CD14-positive monocyte (primary cell): ENCODE results near the gene KCNG2. TPM values are rescaled to one million over a fixed set of nuclear protein-coding genes. Genes with fewer than 3 reads are reported as not detected.

Experiments used
- DNase-seq, 3 donors: peaks; one replicate each; pipeline ENCODE4 v3.0.0-alpha.2; 2011 to 2022
- H2AFZ ChIP-seq: 2 replicates; pipeline ENCODE4 v1.6.0; 2012; ENCODE audit warnings: mild to moderate bottlenecking, low read depth, low read length, inconsistent platforms; ENCODE audit not compliant: insufficient read depth, poor library complexity, severe bottlenecking
- H3K27ac ChIP-seq, 2 donors: 1 replicate in 1 of 2; 2 replicates in 1 of 2; pipeline ENCODE4 v1.5.1; 2012 to 2013; ENCODE audit warnings: low read length in 2 of 2, control low read depth in 1 of 2, inconsistent platforms in 1 of 2, low read depth in 1 of 2, mild to moderate bottlenecking in 1 of 2
- H3K27me3 ChIP-seq, 2 donors: one replicate each; pipeline versions ENCODE4 v1.6.0 to v1.6.1; 2011 to 2013; ENCODE audit warnings: low read length in 2 of 2; ENCODE audit not compliant: control insufficient read depth in 2 of 2, insufficient read depth in 2 of 2
- H3K36me3 ChIP-seq, 2 donors: replicated peaks in 1 of 2; 1 replicate in 1 of 2; 2 replicates in 1 of 2; pipeline versions ENCODE4 v1.5.1 to v1.6.1; 2012 to 2013; ENCODE audit warnings: low read length in 2 of 2, control low read depth in 1 of 2, inconsistent platforms in 1 of 2, mild to moderate bottlenecking in 1 of 2; ENCODE audit not compliant: insufficient read depth in 2 of 2, control insufficient read depth in 1 of 2
- H3K4me1 ChIP-seq, 2 donors: 1 replicate in 1 of 2; 2 replicates in 1 of 2; pipeline versions ENCODE4 v1.5.1 to v1.6.1; 2012 to 2013; ENCODE audit warnings: low read length in 2 of 2, control low read depth in 1 of 2, inconsistent platforms in 1 of 2, mild to moderate bottlenecking in 1 of 2, moderate library complexity in 1 of 2; ENCODE audit not compliant: insufficient read depth in 2 of 2, control insufficient read depth in 1 of 2
- H3K4me2 ChIP-seq: replicated peaks from 2 replicates; pipeline ENCODE3; 2012; ENCODE audit warnings: low read length, moderate library complexity, mild to moderate bottlenecking; ENCODE audit not compliant: poor library complexity, severe bottlenecking; ENCODE audit errors: extremely low read depth
- H3K4me3 ChIP-seq, 3 experiments: fragments of 200-600 bp in 1 of 3; sonication (generic) in 1 of 3; replicated peaks in 1 of 3; 1 replicate in 2 of 3; 2 replicates in 1 of 3; pipeline ENCODE4 v1.5.1; 2011 to 2013; ENCODE audit warnings: low read length in 3 of 3, mild to moderate bottlenecking in 3 of 3, control low read depth in 2 of 3, low read depth in 2 of 3, inconsistent platforms in 1 of 3, moderate library complexity in 1 of 3
- H3K79me2 ChIP-seq: 2 replicates; pipeline ENCODE4 v1.6.0; 2012; ENCODE audit warnings: mild to moderate bottlenecking, control low read depth, inconsistent platforms, low read length, moderate library complexity; ENCODE audit not compliant: insufficient read depth
- H3K9ac ChIP-seq: 2 replicates; pipeline ENCODE4 v1.6.0; 2017; ENCODE audit warnings: low read length, mild to moderate bottlenecking; ENCODE audit not compliant: insufficient read depth, poor library complexity, severe bottlenecking
- H3K9me3 ChIP-seq, 2 donors: replicated peaks in 1 of 2; 1 replicate in 1 of 2; 2 replicates in 1 of 2; pipeline versions ENCODE4 v1.5.1 to v1.6.1; 2012 to 2013; ENCODE audit warnings: low read length in 2 of 2, control low read depth in 1 of 2; ENCODE audit not compliant: control insufficient read depth in 1 of 2, insufficient read depth in 1 of 2
- H4K20me1 ChIP-seq: 2 replicates; pipeline ENCODE4 v1.6.0; 2012; ENCODE audit warnings: mild to moderate bottlenecking, low read length, control low read depth, moderate library complexity; ENCODE audit not compliant: insufficient read depth
- H3K27ac Mint-ChIP-seq, 7 donors: one replicate each; pipeline ENCODE4 v1.8.0; 2020; ENCODE audit warnings: mild to moderate bottlenecking in 7 of 7, mixed read lengths in 7 of 7, moderate library complexity in 6 of 7, inconsistent platforms in 2 of 7
- H3K27me3 Mint-ChIP-seq, 3 donors: one replicate each; pipeline ENCODE4 v1.8.0; 2021 to 2022; ENCODE audit warnings: low read depth in 3 of 3, mild to moderate bottlenecking in 3 of 3, mixed read lengths in 3 of 3, moderate library complexity in 3 of 3, inconsistent platforms in 1 of 3
- H3K36me3 Mint-ChIP-seq, 2 donors: one replicate each; pipeline ENCODE4 v1.8.0; 2020; ENCODE audit warnings: mixed read lengths in 2 of 2, inconsistent platforms in 1 of 2, mild to moderate bottlenecking in 1 of 2
- H3K4me1 Mint-ChIP-seq: one replicate; pipeline ENCODE4 v1.8.0; 2020; ENCODE audit warnings: mild to moderate bottlenecking, mixed read lengths
- H3K4me3 Mint-ChIP-seq, 2 donors: one replicate each; pipeline ENCODE4 v1.8.0; 2020; ENCODE audit warnings: mild to moderate bottlenecking in 2 of 2, mixed read lengths in 2 of 2, moderate library complexity in 1 of 2
- H3K9me3 Mint-ChIP-seq, 7 donors: one replicate each; pipeline ENCODE4 v1.8.0; 2020 to 2022; ENCODE audit warnings: mixed read lengths in 7 of 7, mild to moderate bottlenecking in 6 of 7, moderate library complexity in 6 of 7, inconsistent platforms in 2 of 7
- CTCF ChIP-seq: fragments of 200-600 bp; IDR thresholded peaks from one replicate; pipeline ENCODE4 v1.8.0; 2022; ENCODE audit warnings: antibody characterized with exemption, mild to moderate bottlenecking
- WGBS: methylation state at CpG from one replicate; pipeline ENCODE4 v1.1.5; 2013; ENCODE audit warnings: missing lambda C conversion rate; ENCODE audit not compliant: insufficient coverage; 5-methylcytosine and 5-hydroxymethylcytosine counted together
- intact Hi-C, 2 donors: fragments of 100-400 bp; cut with micrococcal nuclease; formaldehyde crosslinking; loops; one replicate each; pipeline versions ENCODE4 v1.15.0 to v1.15.1; 2023
- polyA plus RNA-seq, 3 donors: library from polyadenylated mRNA; depleted of rRNA in 1 of 3; unstranded in 2 of 3; stranded (reverse) in 1 of 3; fragments of 300-500 nt in 2 of 3; fragments of >200 nt in 1 of 3; fragmentation: Illumina TruSeq in 2 of 3; gene quantifications; 1 replicate in 2 of 3; 2 replicates in 1 of 3; pipeline ENCODE4 v1.2.3, GENCODE V29; 2012 to 2021

Gene KCNG2
- polyA plus RNA-seq, 3 donors: 0.04 TPM; not detected in 2

GRCh38 chr18:79875931-79876461, 78.3 kb downstream of the KCNG2 start:
- Histone ChIP-seq H3K4me2 (no peak overlapping the region), H3K4me3 (no peak overlapping the region), H3K79me2 (no peaks in the 10 kb centered on the region), H3K9ac (no peak overlapping the region), H3K27me3 (no peaks in the 10 kb centered on the region), H4K20me1 (no peaks in the 10 kb centered on the region), H3K36me3 (no peaks in the 10 kb centered on the region), H3K9me3 (peaks cover 11 to 21% of the 10 kb centered on the region in 2 donors), H3K4me1 (no peaks in the 10 kb centered on the region), H2AFZ (no peak overlapping the region), H3K27ac (no peak overlapping the region)
- Mint-ChIP-seq H3K27me3 (peaks cover 1 to 3% (median 2%) of the 10 kb centered on the region in 3 donors), H3K36me3 (no peaks in the 10 kb centered on the region), H3K9me3 (peaks cover 9 to 22% (median 17%) of the 10 kb centered on the region in 7 donors), H3K4me3 (no peak overlapping the region), H3K4me1 (peaks cover 4% of the 10 kb centered on the region), H3K27ac (no peak overlapping the region)
- TF ChIP-seq CTCF: no peak
- WGBS: 92% methylated on average over 23 of the region's 23 CpGs
- intact Hi-C loops: no loop called here
- no peak for DNase-seq

GRCh38 chr18:79876497-79876896, 78.8 kb downstream of the KCNG2 start:
- H3K4me3 Mint-ChIP-seq: no peak overlapping the region
- DNase-seq: no peak
- Histone ChIP-seq H4K20me1 (no peaks in the 10 kb centered on the region), H3K9me3 (peaks cover 11 to 22% of the 10 kb centered on the region in 2 donors), H2AFZ (no peak overlapping the region), H3K4me1 (no peaks in the 10 kb centered on the region), H3K79me2 (no peaks in the 10 kb centered on the region), H3K27me3 (no peaks in the 10 kb centered on the region), H3K27ac (no peak overlapping the region), H3K36me3 (no peaks in the 10 kb centered on the region), H3K9ac (no peak overlapping the region), H3K4me2 (no peak overlapping the region), H3K4me3 (no peak overlapping the region)
- H3K27me3 Mint-ChIP-seq: peaks cover 1 to 3% (median 2%) of the 10 kb centered on the region in 3 donors
- H3K9me3 Mint-ChIP-seq: peaks cover 9 to 22% (median 18%) of the 10 kb centered on the region in 7 donors
- TF ChIP-seq CTCF: no peak
- H3K4me1 Mint-ChIP-seq: peaks cover 4% of the 10 kb centered on the region
- no peaks in the 10 kb centered on the region for H3K36me3 Mint-ChIP-seq
- 98% methylated on average over 16 of the region's 16 CpGs for WGBS
- intact Hi-C loops: no loop called here
- H3K27ac Mint-ChIP-seq: no peak overlapping the region
